Upper lobe of left lung (tissue), 6 donors: ENCODE measurements around the gene SAXO2. TPM values are rescaled to one million over a fixed set of nuclear protein-coding genes. Genes with fewer than 3 reads are reported as not detected.
A peak's percentile ranks its signal among the peaks of the same experiment; 100 is the strongest.
"Not testable (repeated sequence)": the region's sequence is repeated elsewhere in the genome, so short reads cannot be mapped to it uniquely, and the experiment has no call there.

Source experiments
- ATAC-seq, 2 donors: fragments of 200-7000 bp; cut with Tn5 transposase; one replicate each; pipeline ENCODE4 v1.9.1; 2022; ENCODE audit warnings: mild to moderate bottlenecking in 2 of 2, moderate library complexity in 2 of 2; ENCODE audit not compliant: low FRiP score in 2 of 2
- DNase-seq, 2 donors: peaks; one replicate each; pipeline ENCODE4 v3.0.0-alpha.2; 2019 to 2020
- H3K27ac ChIP-seq, 4 donors: fragments of 200-600 bp; sonication (generic); one replicate each; pipeline ENCODE4 v1.5.1; 2016 to 2019
- H3K27me3 ChIP-seq, 4 donors: fragments of 200-600 bp; sonication (generic); one replicate each; pipeline ENCODE4 v1.5.1; 2017 to 2019
- H3K36me3 ChIP-seq, 4 donors: fragments of 200-600 bp; sonication (generic); one replicate each; pipeline ENCODE4 v1.5.1; 2016 to 2019
- H3K4me1 ChIP-seq, 4 donors: fragments of 200-600 bp; sonication (generic); one replicate each; pipeline ENCODE4 v1.5.1; 2018 to 2019
- H3K4me3 ChIP-seq, 4 donors: fragments of 200-600 bp; sonication (generic); one replicate each; pipeline ENCODE4 v1.5.1; 2017 to 2019; ENCODE audit warnings: mild to moderate bottlenecking in 2 of 4, moderate library complexity in 1 of 4
- H3K9me3 ChIP-seq, 4 donors: fragments of 200-600 bp; sonication (generic); one replicate each; pipeline ENCODE4 v1.5.1; 2018 to 2019
- EP300 ChIP-seq, 4 donors: sonication (generic); formaldehyde crosslinking; IDR thresholded peaks; one replicate each; pipeline ENCODE4 v1.5.1; 2017; ENCODE audit warnings: antibody characterized with exemption in 4 of 4, control low read depth in 2 of 4
- POLR2A ChIP-seq, 4 donors: fragments of 450-650 bp; IDR thresholded peaks; one replicate each; pipeline ENCODE4 v1.5.1; 2016 to 2017; ENCODE audit warnings: antibody characterized with exemption in 4 of 4, mild to moderate bottlenecking in 2 of 4
- POLR2AphosphoS5 ChIP-seq, 2 donors: sonication (generic); formaldehyde crosslinking; IDR thresholded peaks; one replicate each; pipeline ENCODE4 v1.5.1; 2017; ENCODE audit warnings: antibody characterized with exemption in 2 of 2
- WGBS, 2 donors: methylation state at CpG; one replicate each; pipeline ENCODE4 v1.1.5; 2017 to 2018; 5-methylcytosine and 5-hydroxymethylcytosine counted together
- total RNA-seq, 6 donors: library from RNA; depleted of rRNA in 4 of 6; stranded (reverse); fragments of >200 nt in 4 of 6; gene quantifications; one replicate each; pipeline versions ENCODE4 v1.1.0 to v1.2.1, GENCODE V29; 2016 to 2021
- TF ChIP-seq, protein P1 (sequence below), 6 experiments: fragments of 450-650 bp in 4 of 6; fragments of 200-600 bp in 2 of 6; sonication (generic) in 2 of 6; IDR thresholded peaks; one replicate each; pipeline ENCODE4 v1.5.1; 2016 to 2019; ENCODE audit warnings: antibody characterized with exemption in 6 of 6
- donor health status: DM: no; HTN: no; CAD: no; lungs with moderate emphysema.
- donor health status: DM: no; HTN: yes; CAD: no; lungs with severe emphysema.

SAXO2 gene
- total RNA-seq, 6 donors from 2014 or later: 2.5 to 58.6 (median 11.2) TPM

DNA sequence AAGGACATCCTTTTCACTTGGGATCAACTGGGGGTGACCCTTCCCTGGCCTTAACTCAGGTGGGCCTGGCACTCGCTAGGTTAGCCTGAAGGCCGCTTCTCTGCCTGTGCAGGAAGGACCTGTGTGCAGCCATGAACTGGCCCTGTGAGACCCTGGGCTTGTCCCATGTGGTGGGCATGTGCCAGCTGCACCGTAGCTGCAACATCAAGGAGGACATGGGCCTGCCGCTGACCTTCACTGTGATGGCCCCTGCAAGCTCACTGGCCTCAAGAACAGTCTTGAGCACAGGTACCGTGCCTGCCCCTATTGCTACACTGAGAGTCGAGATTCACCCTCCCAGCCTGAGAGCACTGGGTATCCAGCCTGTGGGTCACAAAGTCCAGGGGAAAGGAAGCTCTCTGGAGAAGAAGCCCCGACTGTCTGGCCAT, 43.0 kb downstream of the SAXO2 start:
- TF ChIP-seq POLR2AphosphoS5 (IDR thresholded peaks at IDR 0.05) (no peak), EP300 (IDR thresholded peaks at IDR 0.05) (no peak), POLR2A (IDR thresholded peaks at IDR 0.05) (no peak)
- TF ChIP-seq, protein P1, sequence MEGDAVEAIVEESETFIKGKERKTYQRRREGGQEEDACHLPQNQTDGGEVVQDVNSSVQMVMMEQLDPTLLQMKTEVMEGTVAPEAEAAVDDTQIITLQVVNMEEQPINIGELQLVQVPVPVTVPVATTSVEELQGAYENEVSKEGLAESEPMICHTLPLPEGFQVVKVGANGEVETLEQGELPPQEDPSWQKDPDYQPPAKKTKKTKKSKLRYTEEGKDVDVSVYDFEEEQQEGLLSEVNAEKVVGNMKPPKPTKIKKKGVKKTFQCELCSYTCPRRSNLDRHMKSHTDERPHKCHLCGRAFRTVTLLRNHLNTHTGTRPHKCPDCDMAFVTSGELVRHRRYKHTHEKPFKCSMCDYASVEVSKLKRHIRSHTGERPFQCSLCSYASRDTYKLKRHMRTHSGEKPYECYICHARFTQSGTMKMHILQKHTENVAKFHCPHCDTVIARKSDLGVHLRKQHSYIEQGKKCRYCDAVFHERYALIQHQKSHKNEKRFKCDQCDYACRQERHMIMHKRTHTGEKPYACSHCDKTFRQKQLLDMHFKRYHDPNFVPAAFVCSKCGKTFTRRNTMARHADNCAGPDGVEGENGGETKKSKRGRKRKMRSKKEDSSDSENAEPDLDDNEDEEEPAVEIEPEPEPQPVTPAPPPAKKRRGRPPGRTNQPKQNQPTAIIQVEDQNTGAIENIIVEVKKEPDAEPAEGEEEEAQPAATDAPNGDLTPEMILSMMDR (IDR thresholded peaks at IDR 0.05): no peak
- no peaks in the 10 kb centered on the region for H3K27me3 ChIP-seq
- H3K27ac ChIP-seq: no peak overlapping the region
- peaks cover 0 to 6% (median 0%) of the 10 kb centered on the region in 4 donors for H3K9me3 ChIP-seq
- ATAC-seq: no peak
- H3K4me1 ChIP-seq: no peaks in the 10 kb centered on the region
- DNase-seq: no peak
- no peaks in the 10 kb centered on the region for H3K36me3 ChIP-seq
- WGBS, 2 donors: 40 to 80% methylated on average over 1 to 7 of the region's 7 CpGs
- H3K4me3 ChIP-seq: no peak overlapping the region

DNA sequence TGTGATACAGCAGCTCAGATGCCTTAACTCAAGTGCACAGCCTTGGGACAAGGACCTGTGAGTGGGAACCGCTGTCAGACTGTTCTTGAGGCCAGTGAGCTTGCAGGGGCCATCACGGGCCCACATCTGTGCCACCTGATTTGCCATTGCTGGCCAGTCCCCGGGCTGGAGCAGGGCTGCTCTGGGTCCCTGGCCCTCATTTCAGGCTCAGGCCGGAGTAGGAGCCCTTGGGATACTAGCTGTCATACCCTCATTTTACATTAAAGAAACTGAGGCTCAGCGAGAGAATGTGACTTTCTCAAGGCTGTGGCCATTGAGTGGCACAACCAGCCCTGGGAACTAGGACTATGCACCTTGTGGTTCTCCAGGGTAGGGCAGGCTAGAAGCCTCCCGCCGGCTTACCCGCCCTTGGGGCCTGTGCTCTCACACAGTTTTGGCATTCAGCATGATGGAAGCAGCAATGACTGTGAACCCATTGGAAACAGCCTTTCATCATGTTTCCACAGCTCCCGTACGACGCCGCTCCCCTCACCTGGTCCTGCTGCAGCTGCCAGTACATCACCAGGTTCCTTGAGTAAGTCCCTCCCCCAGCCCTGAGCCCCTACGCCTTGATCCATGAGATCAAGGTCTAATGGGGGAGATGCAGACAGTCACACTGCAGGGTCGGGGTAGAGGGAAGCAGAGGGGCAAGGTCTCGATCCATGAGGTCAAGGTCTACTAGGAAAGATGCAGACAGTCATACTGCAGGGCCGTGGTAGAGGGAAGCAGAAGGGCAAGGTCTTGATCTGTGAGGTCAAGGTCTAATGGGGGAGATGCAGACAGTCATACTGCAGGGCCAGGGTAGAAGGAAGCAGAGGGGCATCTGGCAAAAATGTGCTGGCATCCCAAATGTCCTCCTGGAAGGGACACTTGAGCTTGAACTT, 44.4 kb downstream of the SAXO2 start:
- Histone ChIP-seq H3K36me3 (no peaks in the 10 kb centered on the region), H3K9me3 (peaks cover 0 to 6% (median 0%) of the 10 kb centered on the region in 4 donors), H3K4me3 (no peak overlapping the region), H3K27ac (no peak overlapping the region), H3K27me3 (no peaks in the 10 kb centered on the region), H3K4me1 (no peaks in the 10 kb centered on the region)
- TF ChIP-seq POLR2AphosphoS5 (IDR thresholded peaks at IDR 0.05) (no peak), POLR2A (IDR thresholded peaks at IDR 0.05) (no peak)
- TF ChIP-seq, protein P1 (IDR thresholded peaks at IDR 0.05): no peak
- ATAC-seq (peak in 1 of 2 donors; percentile 6), DNase-seq (peak in 1 of 2 donors; percentile 29)
- WGBS, 2 donors: 81 to 90% methylated on average over 5 to 16 of the region's 16 CpGs

DNA sequence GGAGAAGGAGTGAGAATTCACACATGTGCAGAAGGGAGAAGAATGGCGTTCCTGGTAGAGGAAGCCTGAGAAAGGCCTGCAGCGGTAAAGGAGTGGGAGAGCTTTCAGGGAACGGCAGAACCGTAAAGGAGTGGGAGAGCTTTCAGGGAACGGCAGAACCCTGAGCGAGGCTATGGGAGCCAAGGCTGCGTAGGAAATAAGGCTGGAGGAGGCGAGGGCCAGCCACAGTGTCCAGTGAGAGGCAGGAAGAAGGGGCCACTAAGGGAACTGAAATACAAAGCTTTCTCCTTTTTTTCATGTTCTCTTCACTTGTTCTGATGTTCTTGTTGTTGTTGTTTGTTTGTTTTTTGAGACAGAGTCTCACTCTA, 45.1 kb downstream of the SAXO2 start:
- Histone ChIP-seq H3K36me3 (no peaks in the 10 kb centered on the region), H3K4me1 (no peaks in the 10 kb centered on the region), H3K27ac (no peak overlapping the region), H3K4me3 (no peak overlapping the region), H3K27me3 (no peaks in the 10 kb centered on the region), H3K9me3 (peaks cover 0 to 6% (median 0%) of the 10 kb centered on the region in 4 donors)
- TF ChIP-seq EP300 (IDR thresholded peaks at IDR 0.05) (no peak), POLR2AphosphoS5 (IDR thresholded peaks at IDR 0.05) (no peak)
- DNase-seq (no peak), ATAC-seq (no peak)
- 90 to 91% methylated on average over 7 to 8 of the region's 8 CpGs for WGBS, 2 donors

DNA sequence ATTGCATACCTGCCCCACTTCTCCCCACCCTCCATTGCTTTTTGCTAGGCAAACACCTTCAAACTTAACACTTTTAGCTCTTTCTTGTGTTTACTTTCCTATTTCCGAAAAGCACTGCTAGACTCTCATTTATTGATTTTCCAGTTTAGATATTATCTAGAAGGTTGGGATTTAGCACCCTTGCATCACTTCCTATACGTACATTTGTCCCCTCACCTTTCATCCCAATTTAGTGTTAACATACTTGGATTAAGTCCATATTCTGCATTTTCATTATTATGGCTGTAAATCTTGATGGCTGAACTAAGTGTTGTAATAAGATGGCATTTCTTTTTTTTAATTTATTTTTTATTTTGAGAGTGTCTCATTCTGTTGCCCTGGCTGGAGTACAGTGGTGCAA, 47.2 kb downstream of the SAXO2 start:
- Histone ChIP-seq H3K27ac (no peak overlapping the region), H3K9me3 (peaks cover 0 to 6% (median 0%) of the 10 kb centered on the region in 4 donors), H3K4me3 (no peak overlapping the region), H3K36me3 (no peaks in the 10 kb centered on the region), H3K4me1 (no peaks in the 10 kb centered on the region), H3K27me3 (no peaks in the 10 kb centered on the region)
- TF ChIP-seq EP300 (IDR thresholded peaks at IDR 0.05): no peak
- TF ChIP-seq, protein P1 (IDR thresholded peaks at IDR 0.05): no peak
- no peak for TF ChIP-seq POLR2AphosphoS5 (IDR thresholded peaks at IDR 0.05)
- TF ChIP-seq POLR2A (IDR thresholded peaks at IDR 0.05): no peak
- ATAC-seq (no peak), DNase-seq (no peak)
- WGBS, 2 donors: 54 to 85% methylated on average over 2 of the region's 2 CpGs

DNA sequence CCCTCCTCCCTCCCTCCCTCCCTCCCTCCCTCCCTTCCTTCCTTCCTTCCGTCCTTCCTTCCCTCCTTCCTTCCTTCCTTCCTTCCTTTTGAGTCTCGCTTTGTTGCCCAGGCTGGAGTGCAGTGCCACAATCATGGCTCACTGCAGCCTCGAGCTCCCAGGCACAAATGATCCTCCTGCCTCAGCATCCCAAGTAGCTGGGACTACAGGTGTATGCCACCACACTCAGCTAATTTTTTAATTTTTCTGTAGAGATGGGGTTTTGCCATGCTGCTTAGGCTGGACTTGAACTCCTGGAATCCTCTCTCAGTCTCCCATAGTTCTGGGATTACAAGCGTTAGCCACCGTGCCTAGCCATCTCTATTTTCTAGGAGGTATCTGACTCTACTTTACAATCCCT, 48.7 kb downstream of the SAXO2 start:
- DNase-seq, H3K27me3 ChIP-seq, H3K9me3 ChIP-seq, H3K36me3 ChIP-seq, H3K4me3 ChIP-seq, ATAC-seq, H3K27ac ChIP-seq, H3K4me1 ChIP-seq: not testable (repeated sequence)
- WGBS, 2 donors: 78 to 82% methylated on average over 5 of the region's 5 CpGs
